ENCODE measurements around the gene CROCC2. TPM values are rescaled to one million over a fixed set of nuclear protein-coding genes. Genes with fewer than 3 reads are reported as not detected.

The CROCC2 gene
- total and polyA plus RNA-seq, 12 donors: 0.07 to 0.65 (median 0.28) TPM; not detected in 6

DNA sequence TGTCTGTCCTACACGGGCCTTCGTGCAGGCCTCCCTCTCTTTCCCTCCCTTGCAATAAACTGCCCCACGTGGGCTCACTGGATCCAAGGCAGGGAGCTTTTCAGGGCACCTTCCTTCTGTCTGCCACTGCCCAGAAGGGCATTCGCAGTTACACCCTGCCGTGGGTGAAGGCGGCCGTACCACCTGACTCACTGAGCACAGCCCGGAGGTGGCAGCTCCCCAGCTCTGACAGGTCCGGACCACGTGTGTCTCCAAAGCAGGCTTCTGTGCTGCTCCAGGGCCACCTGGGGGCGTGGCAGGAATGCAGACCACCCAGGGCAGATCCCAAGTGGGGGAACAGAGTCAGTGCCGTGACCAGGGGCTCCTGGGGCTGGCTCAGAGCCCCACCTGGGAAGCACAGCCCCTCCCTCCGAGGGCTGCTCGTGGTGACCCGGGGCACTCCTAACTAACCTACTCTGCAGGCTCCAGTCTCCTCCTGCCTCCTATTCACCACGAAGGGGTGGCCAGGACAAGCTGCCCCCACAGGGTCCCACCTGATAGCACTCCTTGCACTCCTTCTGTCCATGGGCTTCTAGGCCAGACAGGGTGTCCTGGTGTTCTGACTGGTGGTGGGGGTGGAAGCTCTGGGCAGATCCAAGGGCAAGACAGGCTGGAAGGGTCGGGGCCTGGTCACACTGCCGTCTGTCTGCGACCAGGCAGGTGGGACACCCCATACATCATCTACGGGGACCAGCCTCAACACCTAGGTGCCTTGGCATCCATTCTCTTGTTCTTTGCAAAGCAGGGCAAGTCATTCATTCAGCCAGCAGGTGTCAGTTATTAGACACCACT, 102.0 kb downstream of the CROCC2 start:
- DNase-seq: peak in 6 of 7 donors; percentile 33 to 64 (median 58)
- peak overlapping the region in 1 of 5 donors; percentile 34 for H3K27ac ChIP-seq

DNA sequence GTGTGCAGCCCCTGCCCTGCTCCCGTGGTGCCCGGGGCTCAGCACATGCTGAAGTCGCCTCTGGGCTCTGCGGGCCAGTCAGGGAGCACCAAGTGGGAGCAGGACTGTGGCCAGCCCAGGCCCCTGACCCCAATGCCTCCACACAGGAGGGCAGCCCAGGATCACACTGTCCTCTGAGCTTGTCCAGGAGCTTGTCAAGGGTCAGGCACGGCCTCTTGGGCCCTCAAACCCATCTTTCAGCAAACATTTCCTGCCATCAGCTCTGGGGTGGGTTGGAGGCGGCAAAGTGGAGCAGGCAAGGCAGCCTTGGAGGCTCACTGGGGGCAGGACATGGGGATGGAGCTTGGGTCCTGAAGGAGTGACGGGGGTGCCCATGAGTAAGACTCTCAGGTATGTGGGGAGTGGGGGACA, 102.6 kb downstream of the CROCC2 start:
- no peaks in the 10 kb centered on the region for H3K27me3 ChIP-seq
- intact Hi-C loops (cut with DNase I): no loop called here
- H3K27ac ChIP-seq: peak overlapping the region in 1 of 5 donors; percentile 25
- 92 to 100% (median 94%) methylated on average over 2 to 7 of the region's 7 CpGs for WGBS, 4 donors
- H3K4me1 ChIP-seq (replicated peaks in 1 of 2): peaks cover 16 to 27% of the 10 kb centered on the region in 2 donors
- DNase-seq: peak in 2 of 7 donors; percentile 16 to 35
- H3K9me3 ChIP-seq (replicated peaks in 1 of 3): peaks cover 0 to 13% (median 8%) of the 10 kb centered on the region in 3 donors
- TF ChIP-seq POLR2A (IDR thresholded peaks at IDR 0.05): no peak
- TF ChIP-seq, protein P1, sequence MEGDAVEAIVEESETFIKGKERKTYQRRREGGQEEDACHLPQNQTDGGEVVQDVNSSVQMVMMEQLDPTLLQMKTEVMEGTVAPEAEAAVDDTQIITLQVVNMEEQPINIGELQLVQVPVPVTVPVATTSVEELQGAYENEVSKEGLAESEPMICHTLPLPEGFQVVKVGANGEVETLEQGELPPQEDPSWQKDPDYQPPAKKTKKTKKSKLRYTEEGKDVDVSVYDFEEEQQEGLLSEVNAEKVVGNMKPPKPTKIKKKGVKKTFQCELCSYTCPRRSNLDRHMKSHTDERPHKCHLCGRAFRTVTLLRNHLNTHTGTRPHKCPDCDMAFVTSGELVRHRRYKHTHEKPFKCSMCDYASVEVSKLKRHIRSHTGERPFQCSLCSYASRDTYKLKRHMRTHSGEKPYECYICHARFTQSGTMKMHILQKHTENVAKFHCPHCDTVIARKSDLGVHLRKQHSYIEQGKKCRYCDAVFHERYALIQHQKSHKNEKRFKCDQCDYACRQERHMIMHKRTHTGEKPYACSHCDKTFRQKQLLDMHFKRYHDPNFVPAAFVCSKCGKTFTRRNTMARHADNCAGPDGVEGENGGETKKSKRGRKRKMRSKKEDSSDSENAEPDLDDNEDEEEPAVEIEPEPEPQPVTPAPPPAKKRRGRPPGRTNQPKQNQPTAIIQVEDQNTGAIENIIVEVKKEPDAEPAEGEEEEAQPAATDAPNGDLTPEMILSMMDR (IDR thresholded peaks at IDR 0.05): no peak
- no peak overlapping the region for H3K4me3 ChIP-seq
- no peaks in the 10 kb centered on the region for H3K36me3 ChIP-seq (replicated peaks in 1 of 2)

More for the DNA sequence above, 102.0 kb downstream of the CROCC2 start:
- no peaks in the 10 kb centered on the region for H3K27me3 ChIP-seq
- intact Hi-C loops (cut with DNase I): no loop called here
- H3K36me3 ChIP-seq (replicated peaks in 1 of 2): no peaks in the 10 kb centered on the region
- peaks cover 0 to 18% (median 8%) of the 10 kb centered on the region in 3 donors for H3K9me3 ChIP-seq (replicated peaks in 1 of 3)
- TF ChIP-seq, protein P1 (IDR thresholded peaks at IDR 0.05): no peak
- TF ChIP-seq POLR2A (IDR thresholded peaks at IDR 0.05): no peak
- H3K4me1 ChIP-seq (replicated peaks in 1 of 2): peaks cover 16 to 27% of the 10 kb centered on the region in 2 donors
- 67 to 93% (median 76%) methylated on average over 7 to 20 of the region's 20 CpGs for WGBS, 4 donors
- H3K4me3 ChIP-seq: no peak overlapping the region

DNA sequence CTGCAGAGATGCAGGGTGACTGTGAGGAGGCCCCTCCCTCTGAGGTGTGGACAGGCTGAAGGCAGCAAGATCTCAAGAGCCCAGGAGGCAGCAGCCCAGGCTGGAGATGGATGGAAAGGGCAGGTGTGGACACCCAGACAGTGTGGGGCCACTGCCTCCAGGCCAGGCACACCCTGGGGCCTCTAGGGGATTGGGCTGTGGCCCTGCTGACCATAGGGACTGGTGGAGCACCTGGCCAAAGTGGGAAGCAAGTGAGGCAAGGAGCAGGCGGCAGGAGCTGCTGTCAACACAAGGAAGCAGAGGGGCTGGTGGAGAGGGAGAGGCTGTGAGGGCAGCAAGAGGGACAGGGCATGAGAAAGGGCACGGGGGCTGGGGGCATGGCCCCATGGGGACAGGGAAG, 103.1 kb downstream of the CROCC2 start:
- Histone ChIP-seq H3K36me3 (replicated peaks in 1 of 2) (no peaks in the 10 kb centered on the region), H3K9me3 (replicated peaks in 1 of 3) (peaks cover 0 to 9% (median 5%) of the 10 kb centered on the region in 3 donors), H3K4me1 (replicated peaks in 1 of 2) (peaks cover 16 to 27% of the 10 kb centered on the region in 2 donors), H3K4me3 (no peak overlapping the region), H3K27ac (peak overlapping the region in 4 of 5 donors; percentile 11 to 84 (median 69)), H3K27me3 (no peaks in the 10 kb centered on the region)
- intact Hi-C loops (cut with DNase I): no loop called here
- DNase-seq: peak in 2 of 7 donors; percentile 20 to 43
- 80 to 100% (median 93%) methylated on average over 2 of the region's 2 CpGs for WGBS, 4 donors
- TF ChIP-seq, protein P1 (IDR thresholded peaks at IDR 0.05): no peak
- TF ChIP-seq POLR2A (IDR thresholded peaks at IDR 0.05): no peak
